ENCODE data around the gene EZH2. TPM values are rescaled to one million over a fixed set of nuclear protein-coding genes. Genes with fewer than 3 reads are reported as not detected.

The EZH2 gene
- total RNA-seq, 1 donor from 2014 or later: 19.7 TPM

- DNase-seq (ENCODE audit: low read depth): no peak
- peaks cover 2% of the 10 kb centered on the region for H3K27me3 ChIP-seq (ENCODE audit: control insufficient read depth, insufficient read depth, low read length)
These were observed 25.5 kb upstream of the EZH2 start for GRCh38 chr7:148909568-148909967.

GRCh38 chr7:148906707-148907498, 22.8 kb upstream of the EZH2 start:
- DNase-seq (ENCODE audit: low read depth): no peak
- H3K27me3 ChIP-seq (ENCODE audit: control insufficient read depth, insufficient read depth, low read length): peaks cover under 1% of the 10 kb centered on the region

More at GRCh38 chr7:148909568-148909967, 25.5 kb upstream of the EZH2 start:
- no peak for TF ChIP-seq CTCF (IDR thresholded peaks at IDR 0.05; ENCODE audit: insufficient read depth, low read length, poor library complexity, severe bottlenecking)
- Histone ChIP-seq H3K4me3 (ENCODE audit: low read depth, low read length) (no peak overlapping the region), H3K36me3 (ENCODE audit: control insufficient read depth, insufficient read depth, low read length) (peaks cover 1% of the 10 kb centered on the region)

GRCh38 chr7:148905093-148905666, 21.1 kb upstream of the EZH2 start:
- no peak for DNase-seq (ENCODE audit: low read depth)

More at GRCh38 chr7:148906707-148907498, 22.8 kb upstream of the EZH2 start:
- no peak overlapping the region for H3K4me3 ChIP-seq (ENCODE audit: low read depth, low read length)
- TF ChIP-seq CTCF (IDR thresholded peaks at IDR 0.05; ENCODE audit: insufficient read depth, low read length, poor library complexity, severe bottlenecking): no peak
- H3K36me3 ChIP-seq (ENCODE audit: control insufficient read depth, insufficient read depth, low read length): peaks cover 1% of the 10 kb centered on the region

GRCh38 chr7:148903504-148903903, 19.4 kb upstream of the EZH2 start:
- no peak for TF ChIP-seq CTCF (IDR thresholded peaks at IDR 0.05; ENCODE audit: insufficient read depth, low read length, poor library complexity, severe bottlenecking)
- H3K4me3 ChIP-seq (ENCODE audit: low read depth, low read length): no peak overlapping the region
- no peaks in the 10 kb centered on the region for H3K36me3 ChIP-seq (ENCODE audit: control insufficient read depth, insufficient read depth, low read length)
- no peaks in the 10 kb centered on the region for H3K27me3 ChIP-seq (ENCODE audit: control insufficient read depth, insufficient read depth, low read length)
- no peak for DNase-seq (ENCODE audit: low read depth)

More at GRCh38 chr7:148905093-148905666, 21.1 kb upstream of the EZH2 start:
- Histone ChIP-seq H3K27me3 (ENCODE audit: control insufficient read depth, insufficient read depth, low read length) (no peaks in the 10 kb centered on the region), H3K36me3 (ENCODE audit: control insufficient read depth, insufficient read depth, low read length) (no peaks in the 10 kb centered on the region), H3K4me3 (ENCODE audit: low read depth, low read length) (no peak overlapping the region)
- TF ChIP-seq CTCF (IDR thresholded peaks at IDR 0.05; ENCODE audit: insufficient read depth, low read length, poor library complexity, severe bottlenecking): no peak

GRCh38 chr7:148901178-148901577, 17.1 kb upstream of the EZH2 start:
- no peak for TF ChIP-seq CTCF (IDR thresholded peaks at IDR 0.05; ENCODE audit: insufficient read depth, low read length, poor library complexity, severe bottlenecking)
- no peak for DNase-seq (ENCODE audit: low read depth)
- Histone ChIP-seq H3K4me3 (ENCODE audit: low read depth, low read length) (no peak overlapping the region), H3K36me3 (ENCODE audit: control insufficient read depth, insufficient read depth, low read length) (no peaks in the 10 kb centered on the region), H3K27me3 (ENCODE audit: control insufficient read depth, insufficient read depth, low read length) (no peaks in the 10 kb centered on the region)

Data from kidney epithelial cell (primary cell).